Psoas muscle (tissue), 8 donors: Measurements from ENCODE around the gene CCDC91. TPM values are rescaled to one million over a fixed set of nuclear protein-coding genes. Genes with fewer than 3 reads are reported as not detected.

ENCODE experiments used
- ATAC-seq, 4 donors: fragments of 200-7000 bp; cut with Tn5 transposase; one replicate each; pipeline ENCODE4 v1.9.1; 2020; ENCODE audit warnings: moderate library complexity in 3 of 4, mild to moderate bottlenecking in 2 of 4
- DNase-seq, 2 donors: peaks; one replicate each; pipeline ENCODE4 v3.0.0-alpha.2; 2020
- H3K27ac ChIP-seq: fragments of 200-600 bp; one replicate; pipeline ENCODE4 v1.8.0; 2022
- H3K27me3 ChIP-seq, 3 donors: fragments of 200-600 bp in 1 of 3; one replicate each; pipeline versions ENCODE4 v1.6.1 to v1.8.0; 2013 to 2022; ENCODE audit warnings: low read length in 2 of 3, mild to moderate bottlenecking in 2 of 3, moderate library complexity in 1 of 3; ENCODE audit not compliant: insufficient read depth in 3 of 3
- H3K36me3 ChIP-seq, 2 donors: fragments of 200-600 bp in 1 of 2; one replicate each; pipeline versions ENCODE4 v1.6.1 to v1.8.0; 2013 to 2022; ENCODE audit warnings: low read depth in 1 of 2, mild to moderate bottlenecking in 1 of 2, moderate library complexity in 1 of 2; ENCODE audit not compliant: insufficient read depth in 1 of 2
- H3K4me1 ChIP-seq: fragments of 200-600 bp; one replicate; pipeline ENCODE4 v1.8.0; 2022
- H3K4me3 ChIP-seq: fragments of 200-600 bp; one replicate; pipeline ENCODE4 v1.8.0; 2022; ENCODE audit warnings: mild to moderate bottlenecking
- H3K9me3 ChIP-seq: fragments of 200-600 bp; one replicate; pipeline ENCODE4 v1.8.0; 2022
- CTCF ChIP-seq: fragments of 200-600 bp; IDR thresholded peaks from one replicate; pipeline ENCODE4 v1.8.0; 2022; ENCODE audit warnings: antibody characterized with exemption
- WGBS, 3 donors: extraction: QIAGEN DNeasy Blood & Tissue Kit; methylation state at CpG; one replicate each; pipeline versions ENCODE4 v1.1.6 to v1.1.7; 2013; 5-methylcytosine and 5-hydroxymethylcytosine counted together
- intact Hi-C, 2 donors: fragments of 100-400 bp; cut with DNase I; formaldehyde crosslinking; loops; one replicate each; pipeline versions ENCODE4 v1.11.0 to v1.14.2; 2022
- polyA plus RNA-seq, 3 donors: library from polyadenylated mRNA; stranded (reverse); fragments of 200-250 nt; gene quantifications; one replicate each; pipeline ENCODE4 v1.2.3, GENCODE V29; 2013
- total RNA-seq, 4 donors: library from RNA; stranded (reverse); fragmentation: NEBNext Ultra II Directional in 2 of 4; extraction: Animal tissue kit (Norgen Biotek cat#: 25700) in 2 of 4; gene quantifications; one replicate each; pipeline versions ENCODE4 v1.2.1 to v1.2.4, GENCODE V29; 2021 to 2023
- donor health status: healthy with polysubstance abuse.
- donor health status: DM: no; HTN: no; CAD: no; lungs with moderate emphysema.
- donor health status: Bipolar disorder and iron deficiency.
- donor health status: healthy.
- donor health status: DM: yes; HTN: yes; CAD: no.
- donor health status: DM: no; HTN: no; CAD: no.
- donor health status: DM: no; HTN: no; CAD: no.
- donor health status: DM: yes; HTN: yes; CAD: no.

Gene CCDC91
- total and polyA plus RNA-seq, 7 donors: 18.4 to 47.2 (median 36.2) TPM

- H3K4me3 ChIP-seq: no peak overlapping the region
- no peaks in the 10 kb centered on the region for H3K4me1 ChIP-seq
- intact Hi-C loops: no loop called here
- DNase-seq: no peak
- H3K9me3 ChIP-seq: no peaks in the 10 kb centered on the region
- H3K27ac ChIP-seq: no peak overlapping the region
- no peak for ATAC-seq
- WGBS, 3 donors: 51 to 72% (median 52%) methylated on average over 3 of the region's 3 CpGs
- no peak for TF ChIP-seq CTCF
- no peaks in the 10 kb centered on the region for H3K36me3 ChIP-seq
- no peaks in the 10 kb centered on the region for H3K27me3 ChIP-seq
Observed at GRCh38 chr12:28586481-28586880, 396.2 kb downstream of the CCDC91 start.

- WGBS, 3 donors: 79 to 94% (median 90%) methylated on average over 1 of the region's 1 CpG
- no peaks in the 10 kb centered on the region for H3K27me3 ChIP-seq
- DNase-seq (no peak), ATAC-seq (no peak)
- intact Hi-C loops: no loop called here
- no peak for TF ChIP-seq CTCF
- peaks cover 9% of the 10 kb centered on the region for H3K9me3 ChIP-seq
- no peaks in the 10 kb centered on the region for H3K4me1 ChIP-seq
- H3K36me3 ChIP-seq: no peaks in the 10 kb centered on the region
- H3K27ac ChIP-seq: no peak overlapping the region
- H3K4me3 ChIP-seq: no peak overlapping the region
Observed at GRCh38 chr12:28591831-28592230, 401.6 kb downstream of the CCDC91 start.

Other genes starting within 250 kb of the CCDC91 start
- gene PTHLH, start 217.7 kb upstream of the CCDC91 start, total RNA-seq: under 1 TPM in 1 of 4 donors, not detected in 3; 0.54 TPM
- gene PTHLH, start 217.7 kb upstream of the CCDC91 start, polyA plus RNA-seq: under 1 TPM; 0.08 to 0.30 (median 0.20) TPM